Activated CD8-positive, alpha-beta memory T cell treated with anti-CD3 and anti-CD28 coated beads, Interleukin-2, amount 50 U/mL, for 1 hour (primary cell): Measurements from ENCODE around the gene IGF2.
"Not testable (repeated sequence)": the region's sequence is repeated elsewhere in the genome, so short reads cannot be mapped to it uniquely, and the experiment has no call there.

ENCODE experiments used
- DNase-seq: peaks from one replicate; pipeline ENCODE4 v3.0.0-alpha.2; 2020; ENCODE audit errors: extremely low read depth

IGF2 gene

GRCh38 chr11:2139123-2139521 lies at the start of gene IGF2:
IGF2 (minus strand) TSS chr11:2139389; CDS start chr11:2135523, 3,866 bp downstream.
- DNase-seq = no peak

GRCh38 chr11:2188745-2189144 lies 49.6 kb upstream of the IGF2 start:
- DNase-seq = no peak

GRCh38 chr11:2187280-2187707 lies 48.1 kb upstream of the IGF2 start:
- no peak for DNase-seq

GRCh38 chr11:2186669-2187279 lies 47.6 kb upstream of the IGF2 start:
- no peak for DNase-seq

- DNase-seq = no peak
These were observed 46.3 kb upstream of the IGF2 start for GRCh38 chr11:2185324-2186085.

- no peak for DNase-seq
These were observed 43.7 kb upstream of the IGF2 start for GRCh38 chr11:2182692-2183474.

GRCh38 chr11:2182075-2182474 lies 42.9 kb upstream of the IGF2 start:
- no peak for DNase-seq

GRCh38 chr11:2180789-2181370 lies 41.7 kb upstream of the IGF2 start:
- no peak for DNase-seq

- no peak for DNase-seq
These were observed 41.2 kb upstream of the IGF2 start for GRCh38 chr11:2180347-2180746.

GRCh38 chr11:2179516-2179915 lies 40.3 kb upstream of the IGF2 start:
- DNase-seq = no peak

- no peak for DNase-seq
These were observed 39.8 kb upstream of the IGF2 start for GRCh38 chr11:2178906-2179494.

- DNase-seq = not testable (repeated sequence)
These were observed 39.0 kb upstream of the IGF2 start for GRCh38 chr11:2178055-2178773.

- no peak for DNase-seq
These were observed 37.9 kb upstream of the IGF2 start for GRCh38 chr11:2177076-2177475.

- DNase-seq = no peak
These were observed 37.3 kb upstream of the IGF2 start for GRCh38 chr11:2176389-2176900.

GRCh38 chr11:2175659-2176058 lies 36.5 kb upstream of the IGF2 start:
- DNase-seq = no peak

- DNase-seq = no peak
These were observed 35.2 kb upstream of the IGF2 start for GRCh38 chr11:2174361-2174760.

GRCh38 chr11:2173761-2174160 lies 34.6 kb upstream of the IGF2 start:
- DNase-seq = no peak

- DNase-seq = no peak
These were observed 34.0 kb upstream of the IGF2 start for GRCh38 chr11:2173150-2173693.

GRCh38 chr11:2172676-2173075 lies 33.5 kb upstream of the IGF2 start:
- no peak for DNase-seq

GRCh38 chr11:2171591-2172003 lies 32.4 kb upstream of the IGF2 start, which contains the start of gene TH:
TH (minus strand) TSS chr11:2171815; CDS start chr11:2171786, 29 bp downstream.
- no peak for DNase-seq
